HepG2 (cell line): ENCODE results near the gene DGCR2. TPM values are rescaled to one million over a fixed set of nuclear protein-coding genes. Genes with fewer than 3 reads are reported as not detected.
A peak's percentile ranks its signal among the peaks of the same experiment; 100 is the strongest.

Experiments used
- ATAC-seq: fragments of 200-7000 bp; cut with Tn5 transposase; 3 replicates; pipeline ENCODE4 v1.9.1; 2020; ENCODE audit warnings: mild to moderate bottlenecking, moderate library complexity
- BruUV-seq: library from RNA; stranded (reverse); fragments of 400-500 nt; replicated peaks from 2 replicates; lab custom pipeline; 2021; lab: Mats Ljungman, UMichigan
- CTCF ChIA-PET: fragments of 300-600 bp; formaldehyde crosslinking; extraction: SDS; loops from one replicate; lab custom pipeline; 2021; ENCODE audit warnings: low total read pairs, inconsistent platforms, low intra/inter-chr PET ratio; lab: Yijun Ruan, JAX
- POLR2A ChIA-PET: fragments of 350-600 bp; sonication (Branson Sonifier 250); formaldehyde crosslinking; loops from one replicate; lab custom pipeline; 2020; ENCODE audit warnings: antibody characterized with exemption, inconsistent platforms; lab: Yijun Ruan, JAX
- DNase-seq: peaks from one replicate; pipeline ENCODE4 v3.0.0-alpha.2; 2015; ENCODE audit warnings: low spot score
- FAIRE-seq: peaks from 3 replicates; lab custom pipeline; 2011; peaks lifted over from hg19 to GRCh38; lab: Jason Lieb, UNC
- H2AFZ ChIP-seq: one replicate; pipeline ENCODE4 v1.6.1; 2011; ENCODE audit warnings: low read length, inconsistent platforms
- H3K27ac ChIP-seq: fragments of 300-600 bp; 3 replicates; pipeline ENCODE4 v1.8.0; 2011; ENCODE audit warnings: mixed run types, mild to moderate bottlenecking, mixed read lengths, low read length, inconsistent platforms; ENCODE audit not compliant: insufficient read depth; ENCODE audit errors: extremely low read length
- H3K27me3 ChIP-seq, 2 experiments: fragments of 200-600 bp in 1 of 2; 2 replicates in 1 of 2; 3 replicates in 1 of 2; pipeline versions ENCODE4 v1.6.0 to v1.8.0; 2011; ENCODE audit warnings: low read length in 2 of 2, mild to moderate bottlenecking in 2 of 2, moderate library complexity in 2 of 2, inconsistent platforms in 1 of 2; ENCODE audit not compliant: insufficient read depth in 2 of 2, control insufficient read depth in 1 of 2
- H3K36me3 ChIP-seq, 2 experiments: fragments of 200-600 bp in 1 of 2; replicated peaks in 1 of 2; 2 replicates in 1 of 2; 3 replicates in 1 of 2; pipeline versions ENCODE4 v1.5.1 to v1.8.0; 2011; ENCODE audit warnings: low read length in 2 of 2, inconsistent platforms in 1 of 2; ENCODE audit not compliant: insufficient read depth in 2 of 2, control insufficient read depth in 1 of 2
- H3K4me1 ChIP-seq: 2 replicates; pipeline ENCODE4 v1.5.1; 2012; ENCODE audit warnings: low read length, inconsistent platforms; ENCODE audit not compliant: insufficient read depth
- H3K4me2 ChIP-seq: 2 replicates; pipeline ENCODE4 v1.6.0; 2011; ENCODE audit warnings: low read depth, low read length, inconsistent platforms
- H3K4me3 ChIP-seq, 3 experiments: fragments of 200-600 bp in 1 of 3; sonication (generic), shearing (Covaris generic) in 1 of 3; replicated peaks in 1 of 3; 2 replicates each; pipeline ENCODE4 v1.5.1; 2011 to 2016; ENCODE audit warnings: low read length in 3 of 3, inconsistent platforms in 2 of 3, low read depth in 2 of 3, mild to moderate bottlenecking in 2 of 3, control low read depth in 1 of 3, mixed read lengths in 1 of 3; ENCODE audit not compliant: insufficient read depth in 1 of 3
- H3K79me2 ChIP-seq: one replicate; pipeline ENCODE4 v1.6.1; 2011; ENCODE audit warnings: low read length, inconsistent platforms; ENCODE audit not compliant: insufficient read depth
- H3K9ac ChIP-seq: 2 replicates; pipeline ENCODE4 v1.6.0; 2011; ENCODE audit warnings: mild to moderate bottlenecking, low read depth, low read length, inconsistent platforms; ENCODE audit not compliant: insufficient read depth
- H3K9me3 ChIP-seq: 2 replicates; pipeline ENCODE4 v1.5.1; 2012; ENCODE audit warnings: mild to moderate bottlenecking, low read length
- H4K20me1 ChIP-seq: 2 replicates; pipeline ENCODE4 v1.6.0; 2011; ENCODE audit warnings: inconsistent platforms, mild to moderate bottlenecking, low read length, moderate library complexity; ENCODE audit not compliant: insufficient read depth
- CTCF ChIP-seq: sonication (generic); formaldehyde crosslinking; IDR thresholded peaks from 2 replicates; pipeline ENCODE4 v1.5.0; 2020; ENCODE audit warnings: mild to moderate bottlenecking, missing genetic modification reagents, moderate library complexity
- GPN1 ChIP-seq: sonication (generic); formaldehyde crosslinking; IDR thresholded peaks from 2 replicates; pipeline ENCODE4 v1.5.1; 2020; ENCODE audit warnings: missing genetic modification reagents, borderline replicate concordance
- KLF9 ChIP-seq: IDR thresholded peaks from 2 replicates; pipeline ENCODE4 v1.6.1; 2016; ENCODE audit warnings: low read depth
- PHF21A ChIP-seq: sonication (generic); formaldehyde crosslinking; IDR thresholded peaks from 2 replicates; pipeline ENCODE4 v1.5.0; 2020; ENCODE audit warnings: mild to moderate bottlenecking, missing genetic modification reagents
- RAD21 ChIP-seq: fragments of 450-650 bp; formaldehyde crosslinking; IDR thresholded peaks from 2 replicates; pipeline ENCODE4 v1.5.0; 2020; ENCODE audit warnings: mild to moderate bottlenecking
- SMC3 ChIP-seq: IDR thresholded peaks from 2 replicates; pipeline ENCODE4 v1.6.1; 2011; ENCODE audit warnings: low read length, improper control_type of control experiment
- STAG1 ChIP-seq: sonication (generic); formaldehyde crosslinking; IDR thresholded peaks from 2 replicates; pipeline ENCODE4 v1.4.0; 2020; ENCODE audit warnings: missing genetic modification reagents
- XRCC5 ChIP-seq: fragments of 200-400 bp; formaldehyde crosslinking; optimal IDR thresholded peaks from 2 replicates; pipeline ENCODE3; 2017; ENCODE audit warnings: mild to moderate bottlenecking, low read length
- ZNF496 ChIP-seq: sonication (generic); formaldehyde crosslinking; IDR thresholded peaks from 2 replicates; pipeline ENCODE4 v1.8.1; 2023; ENCODE audit warnings: mild to moderate bottlenecking, moderate library complexity, missing genetic modification reagents; ENCODE audit not compliant: insufficient replicate concordance
- WGBS: methylation state at CpG from one replicate; pipeline ENCODE4 v1.1.6; 2017; ENCODE audit warnings: low lambda C conversion rate; 5-methylcytosine and 5-hydroxymethylcytosine counted together
- in situ Hi-C: cut with HindIII; loops from 2 replicates; pipeline ENCODE4 v1.10.0; 2017; ENCODE audit warnings: low pct_unique_long_range_greater_than_20kb; ENCODE audit not compliant: extremely low pct_ligation_motif_present
- intact Hi-C: fragments of 100-400 bp; cut with micrococcal nuclease; formaldehyde crosslinking; loops from one replicate; pipeline ENCODE4 v1.10.0; 2022; ENCODE audit not compliant: unreplicated experiment
- polyA plus RNA-seq, 8 experiments: library from polyadenylated mRNA; depleted of rRNA in 3 of 8; stranded (reverse) in 7 of 8; unstranded in 1 of 8; fragments of >200 nt; fragmentation: Illumina TruSeq in 4 of 8; extraction: Trizol in 4 of 8; gene quantifications; 2 replicates each; pipeline versions ENCODE4 v1.2.1 to v1.2.3, GENCODE V29; 2011 to 2016; ENCODE audit warnings: low read depth in 4 of 8, missing spikeins in 1 of 8, mixed read lengths in 1 of 8; ENCODE audit not compliant: insufficient read depth in 1 of 8
- total RNA-seq, 5 experiments: library from RNA; depleted of rRNA; stranded (reverse); fragments of >200 nt; fragmentation: Illumina TruSeq; extraction: Trizol; gene quantifications; 2 replicates each; pipeline ENCODE4 v1.2.3, GENCODE V29; 2016; ENCODE audit warnings: low read depth in 1 of 5
- TF ChIP-seq, protein P1 (sequence below): sonication (generic); formaldehyde crosslinking; IDR thresholded peaks from 2 replicates; pipeline ENCODE4 v1.9.0; 2021; ENCODE audit warnings: mild to moderate bottlenecking, missing genetic modification reagents

The DGCR2 gene
- total and polyA plus RNA-seq, 2 of the 13 experiments (the other 11 are each of a cell fraction or from before 2014, with no cell fraction given) = 23.1 to 35.3 TPM

DNA sequence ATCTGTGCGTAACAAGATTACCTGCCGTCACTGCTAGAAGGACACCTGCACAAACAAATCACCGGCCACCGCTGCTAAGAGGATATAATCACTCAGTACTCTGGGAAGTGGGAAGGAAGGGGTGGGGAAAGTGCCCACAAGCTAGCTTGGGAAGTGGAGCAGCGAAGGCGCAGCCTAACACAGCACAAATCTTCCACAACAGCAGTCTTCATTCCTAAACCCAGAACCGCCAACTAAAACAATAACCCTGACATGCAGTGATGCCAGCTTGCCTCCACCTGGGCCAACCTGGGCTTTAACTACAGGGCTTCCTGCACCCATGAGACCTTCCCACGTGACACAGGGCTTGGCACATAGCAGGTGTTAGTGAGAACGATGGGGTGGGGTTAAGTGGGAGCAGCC is 5.1 kb downstream of the DGCR2 start:
- BruUV-seq = no TSS peak
- H3K27ac ChIP-seq = no peak overlapping the region
- ChIA-PET POLR2A (no interaction called here), CTCF (no interaction called here)
- TF ChIP-seq GPN1 (CRISPR knock-in tag) (no peak), KLF9 (CRISPR knock-in tag) (no peak)
- ATAC-seq (no peak), DNase-seq (no peak), FAIRE-seq (no peak)
- intact Hi-C loops = no loop called here
- H3K9me3 ChIP-seq = no peaks in the 10 kb centered on the region
- no peak overlapping the region for H3K4me2 ChIP-seq
- 94% methylated on average over 9 of the region's 9 CpGs for WGBS
- H3K79me2 ChIP-seq = peaks cover 80% of the 10 kb centered on the region
- in situ Hi-C loops = no loop called here
- no peak overlapping the region for H3K4me3 ChIP-seq
- peaks cover 63% of the 10 kb centered on the region for H4K20me1 ChIP-seq
- no peaks in the 10 kb centered on the region; a peak in 2 of 5 replicates for H3K27me3 ChIP-seq
- H2AFZ ChIP-seq = no peak overlapping the region
- H3K36me3 ChIP-seq = peaks cover 4 to 24% of the 10 kb centered on the region in 2 experiments; a peak in 4 of 5 replicates
- peaks cover 52% of the 10 kb centered on the region for H3K4me1 ChIP-seq
- H3K9ac ChIP-seq = no peak overlapping the region

GRCh38 chr22:19115628-19116027 is 6.6 kb downstream of the DGCR2 start:
- H3K79me2 ChIP-seq = peaks cover 82% of the 10 kb centered on the region
- no peaks in the 10 kb centered on the region for H3K9me3 ChIP-seq
- WGBS = 58% methylated on average over 4 of the region's 4 CpGs
- peaks cover 4 to 24% of the 10 kb centered on the region in 2 experiments; a peak in 4 of 5 replicates for H3K36me3 ChIP-seq
- H3K27ac ChIP-seq = no peak overlapping the region
- ATAC-seq (peak; percentile 91), DNase-seq (no peak), FAIRE-seq (peak; percentile 73)
- H2AFZ ChIP-seq = no peak overlapping the region
- peaks cover 62% of the 10 kb centered on the region for H4K20me1 ChIP-seq
- H3K9ac ChIP-seq = no peak overlapping the region
- in situ Hi-C loops = no loop called here
- peaks cover 45% of the 10 kb centered on the region for H3K4me1 ChIP-seq
- intact Hi-C loops = no loop called here
- TF ChIP-seq PHF21A (no peak), SMC3 (peak; percentile 11; the same call in 1 of the 2 replicates), XRCC5 (peak; percentile 62), RAD21 (CRISPR knock-in tag) (0 out of 2 replicates have a peak, but pooled peaks have one; percentile 18), STAG1 (CRISPR knock-in tag) (peak; percentile 57), CTCF (CRISPR knock-in tag) (peak; percentile 61), ZNF496 (no peak)
- TF ChIP-seq, protein P1, sequence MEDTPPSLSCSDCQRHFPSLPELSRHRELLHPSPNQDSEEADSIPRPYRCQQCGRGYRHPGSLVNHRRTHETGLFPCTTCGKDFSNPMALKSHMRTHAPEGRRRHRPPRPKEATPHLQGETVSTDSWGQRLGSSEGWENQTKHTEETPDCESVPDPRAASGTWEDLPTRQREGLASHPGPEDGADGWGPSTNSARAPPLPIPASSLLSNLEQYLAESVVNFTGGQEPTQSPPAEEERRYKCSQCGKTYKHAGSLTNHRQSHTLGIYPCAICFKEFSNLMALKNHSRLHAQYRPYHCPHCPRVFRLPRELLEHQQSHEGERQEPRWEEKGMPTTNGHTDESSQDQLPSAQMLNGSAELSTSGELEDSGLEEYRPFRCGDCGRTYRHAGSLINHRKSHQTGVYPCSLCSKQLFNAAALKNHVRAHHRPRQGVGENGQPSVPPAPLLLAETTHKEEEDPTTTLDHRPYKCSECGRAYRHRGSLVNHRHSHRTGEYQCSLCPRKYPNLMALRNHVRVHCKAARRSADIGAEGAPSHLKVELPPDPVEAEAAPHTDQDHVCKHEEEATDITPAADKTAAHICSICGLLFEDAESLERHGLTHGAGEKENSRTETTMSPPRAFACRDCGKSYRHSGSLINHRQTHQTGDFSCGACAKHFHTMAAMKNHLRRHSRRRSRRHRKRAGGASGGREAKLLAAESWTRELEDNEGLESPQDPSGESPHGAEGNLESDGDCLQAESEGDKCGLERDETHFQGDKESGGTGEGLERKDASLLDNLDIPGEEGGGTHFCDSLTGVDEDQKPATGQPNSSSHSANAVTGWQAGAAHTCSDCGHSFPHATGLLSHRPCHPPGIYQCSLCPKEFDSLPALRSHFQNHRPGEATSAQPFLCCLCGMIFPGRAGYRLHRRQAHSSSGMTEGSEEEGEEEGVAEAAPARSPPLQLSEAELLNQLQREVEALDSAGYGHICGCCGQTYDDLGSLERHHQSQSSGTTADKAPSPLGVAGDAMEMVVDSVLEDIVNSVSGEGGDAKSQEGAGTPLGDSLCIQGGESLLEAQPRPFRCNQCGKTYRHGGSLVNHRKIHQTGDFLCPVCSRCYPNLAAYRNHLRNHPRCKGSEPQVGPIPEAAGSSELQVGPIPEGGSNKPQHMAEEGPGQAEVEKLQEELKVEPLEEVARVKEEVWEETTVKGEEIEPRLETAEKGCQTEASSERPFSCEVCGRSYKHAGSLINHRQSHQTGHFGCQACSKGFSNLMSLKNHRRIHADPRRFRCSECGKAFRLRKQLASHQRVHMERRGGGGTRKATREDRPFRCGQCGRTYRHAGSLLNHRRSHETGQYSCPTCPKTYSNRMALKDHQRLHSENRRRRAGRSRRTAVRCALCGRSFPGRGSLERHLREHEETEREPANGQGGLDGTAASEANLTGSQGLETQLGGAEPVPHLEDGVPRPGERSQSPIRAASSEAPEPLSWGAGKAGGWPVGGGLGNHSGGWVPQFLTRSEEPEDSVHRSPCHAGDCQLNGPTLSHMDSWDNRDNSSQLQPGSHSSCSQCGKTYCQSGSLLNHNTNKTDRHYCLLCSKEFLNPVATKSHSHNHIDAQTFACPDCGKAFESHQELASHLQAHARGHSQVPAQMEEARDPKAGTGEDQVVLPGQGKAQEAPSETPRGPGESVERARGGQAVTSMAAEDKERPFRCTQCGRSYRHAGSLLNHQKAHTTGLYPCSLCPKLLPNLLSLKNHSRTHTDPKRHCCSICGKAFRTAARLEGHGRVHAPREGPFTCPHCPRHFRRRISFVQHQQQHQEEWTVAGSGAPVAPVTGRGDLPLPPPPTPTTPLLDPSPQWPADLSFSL (CRISPR knock-in tag) = no peak
- POLR2A ChIA-PET = no interaction called here
- no peak overlapping the region for H3K4me3 ChIP-seq
- no peaks in the 10 kb centered on the region; a peak in 1 of 5 replicates for H3K27me3 ChIP-seq
- no TSS peak for BruUV-seq
- H3K4me2 ChIP-seq = no peak overlapping the region
- CTCF ChIA-PET = no interaction called here
